Prostate gland (tissue), 2 donors: ENCODE data around the gene ALDH16A1.

Experiments
- CTCF ChIP-seq, 4 experiments: fragments of 200-600 bp in 2 of 4; fragments of 450-650 bp in 2 of 4; sonication (generic) in 2 of 4; IDR thresholded peaks; 1 replicate in 3 of 4; 2 replicates in 1 of 4; pipeline ENCODE4 v1.5.1; 2016 to 2019; ENCODE audit warnings: antibody characterized with exemption in 4 of 4, mild to moderate bottlenecking in 2 of 4, moderate library complexity in 2 of 4
- POLR2A ChIP-seq: fragments of 450-650 bp; IDR thresholded peaks from one replicate; pipeline ENCODE4 v1.6.1; 2016; ENCODE audit warnings: antibody characterized with exemption, mild to moderate bottlenecking
- POLR2AphosphoS5 ChIP-seq: sonication (generic); formaldehyde crosslinking; IDR thresholded peaks from one replicate; pipeline ENCODE4 v1.6.1; 2017; ENCODE audit warnings: antibody characterized with exemption

- peak; percentile 96 to 99 (median 99) for TF ChIP-seq CTCF (IDR thresholded peaks at IDR 0.05)
- TF ChIP-seq POLR2A, result peak; percentile 14
- TF ChIP-seq POLR2AphosphoS5, result peak; percentile 81
These were observed 21.0 kb downstream of the ALDH16A1 start, which contains the start of gene FLT3LG for GRCh38 chr19:49473868-49474541.
